ENCODE results near the gene KPNA2.
"Not testable (repeated sequence)": the region's sequence is repeated elsewhere in the genome, so short reads cannot be mapped to it uniquely, and the experiment has no call there.

KPNA2 gene

GRCh38 chr17:68048996-68049395 is 13.5 kb downstream of the KPNA2 start:
- H3K4me1 ChIP-seq (ENCODE audit: insufficient read depth, low read length): no peaks in the 10 kb centered on the region
- H3K27ac ChIP-seq (ENCODE audit: low read length): no peak overlapping the region

GRCh38 chr17:68049812-68050437 is 14.4 kb downstream of the KPNA2 start:
- H2AFZ ChIP-seq (ENCODE audit: low read depth, low read length); H3K4me1 ChIP-seq (ENCODE audit: insufficient read depth, low read length); H4K20me1 ChIP-seq (ENCODE audit: insufficient read depth, low read length); H3K9ac ChIP-seq (ENCODE audit: low read depth, low read length); H3K9me3 ChIP-seq (ENCODE audit: insufficient read depth, low read length, severe bottlenecking); H3K79me2 ChIP-seq (ENCODE audit: insufficient read depth, low read length); H3K4me3 ChIP-seq (ENCODE audit: low read depth in 1 of 2, low read length in 2 of 2); ATAC-seq (ENCODE audit: insufficient read depth, low read depth); DNase-seq; H3K27me3 ChIP-seq (ENCODE audit: insufficient read depth, low read length, poor library complexity); H3K4me2 ChIP-seq (ENCODE audit: insufficient read depth, low read length): not testable (repeated sequence)
- H3K27ac ChIP-seq (ENCODE audit: low read length): peak overlapping the region; percentile 3; the same call in 1 of the 2 replicates
- peaks cover 30% of the 10 kb centered on the region for H3K36me3 ChIP-seq (ENCODE audit: insufficient read depth, low read length)

More at GRCh38 chr17:68048996-68049395, 13.5 kb downstream of the KPNA2 start:
- DNase-seq: no peak
- Histone ChIP-seq H3K27me3 (ENCODE audit: insufficient read depth, low read length, poor library complexity) (no peaks in the 10 kb centered on the region), H4K20me1 (ENCODE audit: insufficient read depth, low read length) (peaks cover 3% of the 10 kb centered on the region; the same call in 1 of the 2 replicates), H3K79me2 (ENCODE audit: insufficient read depth, low read length) (0 out of 2 replicates have a peak, but pooled peaks cover 2% of the 10 kb centered on the region), H3K9ac (ENCODE audit: low read depth, low read length) (no peak overlapping the region), H3K4me3 (ENCODE audit: low read depth in 1 of 2, low read length in 2 of 2) (no peak overlapping the region), H3K9me3 (ENCODE audit: insufficient read depth, low read length, severe bottlenecking) (no peaks in the 10 kb centered on the region), H2AFZ (ENCODE audit: low read depth, low read length) (no peak overlapping the region), H3K4me2 (ENCODE audit: insufficient read depth, low read length) (no peak overlapping the region), H3K36me3 (ENCODE audit: insufficient read depth, low read length) (peaks cover 39% of the 10 kb centered on the region)
- TF ChIP-seq CTCF (IDR thresholded peaks at IDR 0.05; ENCODE audit: borderline replicate concordance, extremely low read depth, low read length, poor library complexity, severe bottlenecking) (no peak), EZH2 (IDR thresholded peaks at IDR 0.05; ENCODE audit: borderline replicate concordance, low read depth, low read length, severe bottlenecking) (no peak)
- ATAC-seq (ENCODE audit: insufficient read depth, low read depth): 0 out of 3 replicates have a peak, but pooled peaks have one; percentile 26

- not testable (repeated sequence) for H4K20me1 ChIP-seq (ENCODE audit: insufficient read depth, low read length); H3K79me2 ChIP-seq (ENCODE audit: insufficient read depth, low read length); ATAC-seq (ENCODE audit: insufficient read depth, low read depth); H3K4me2 ChIP-seq (ENCODE audit: insufficient read depth, low read length); H2AFZ ChIP-seq (ENCODE audit: low read depth, low read length); H3K9ac ChIP-seq (ENCODE audit: low read depth, low read length); H3K9me3 ChIP-seq (ENCODE audit: insufficient read depth, low read length, severe bottlenecking); H3K27me3 ChIP-seq (ENCODE audit: insufficient read depth, low read length, poor library complexity); DNase-seq; H3K4me1 ChIP-seq (ENCODE audit: insufficient read depth, low read length); H3K4me3 ChIP-seq (ENCODE audit: low read depth in 1 of 2, low read length in 2 of 2); H3K27ac ChIP-seq (ENCODE audit: low read length)
- peaks cover 13% of the 10 kb centered on the region for H3K36me3 ChIP-seq (ENCODE audit: insufficient read depth, low read length)
Observed at GRCh38 chr17:68051321-68052312, 16.1 kb downstream of the KPNA2 start.

- TF ChIP-seq CTCF (IDR thresholded peaks at IDR 0.05; ENCODE audit: borderline replicate concordance, extremely low read depth, low read length, poor library complexity, severe bottlenecking) (no peak), EZH2 (IDR thresholded peaks at IDR 0.05; ENCODE audit: borderline replicate concordance, low read depth, low read length, severe bottlenecking) (no peak)
- Histone ChIP-seq H3K27me3 (ENCODE audit: insufficient read depth, low read length, poor library complexity) (no peaks in the 10 kb centered on the region), H3K4me1 (ENCODE audit: insufficient read depth, low read length) (peaks cover 7% of the 10 kb centered on the region), H3K9me3 (ENCODE audit: insufficient read depth, low read length, severe bottlenecking) (no peaks in the 10 kb centered on the region), H4K20me1 (ENCODE audit: insufficient read depth, low read length) (no peaks in the 10 kb centered on the region; the same call in 1 of the 2 replicates), H2AFZ (ENCODE audit: low read depth, low read length) (no peak overlapping the region), H3K79me2 (ENCODE audit: insufficient read depth, low read length) (no peaks in the 10 kb centered on the region), H3K9ac (ENCODE audit: low read depth, low read length) (no peak overlapping the region), H3K4me2 (ENCODE audit: insufficient read depth, low read length) (no peak overlapping the region), H3K36me3 (ENCODE audit: insufficient read depth, low read length) (peaks cover 5% of the 10 kb centered on the region; the same call in 1 of the 2 replicates), H3K4me3 (ENCODE audit: low read depth in 1 of 2, low read length in 2 of 2) (no peak overlapping the region), H3K27ac (ENCODE audit: low read length) (no peak overlapping the region)
- DNase-seq (no peak), ATAC-seq (ENCODE audit: insufficient read depth, low read depth) (no peak)
Observed at GRCh38 chr17:68052810-68053209, 17.3 kb downstream of the KPNA2 start.
